Natural killer cell (primary cell): Measurements from ENCODE around the gene MACF1. TPM values are rescaled to one million over a fixed set of nuclear protein-coding genes. Genes with fewer than 3 reads are reported as not detected.

Source experiments
- ATAC-seq, 3 donors: fragments of 150-1000 bp in 2 of 3; fragments of 200-7000 bp in 1 of 3; cut with Tn5 transposase; 1 replicate in 1 of 3; 2 replicates in 2 of 3; pipeline ENCODE4 v1.10.0; 2021; ENCODE audit warnings: mild to moderate bottlenecking in 2 of 3, moderate library complexity in 2 of 3
- DNase-seq, 2 donors: peaks; one replicate each; pipeline versions ENCODE4 v3.0.0 to v3.0.0-alpha.2; 2013 to 2021; ENCODE audit warnings: mixed read lengths in 1 of 2
- H3K27ac ChIP-seq: one replicate; pipeline ENCODE4 v1.5.1; 2013; ENCODE audit warnings: mild to moderate bottlenecking, low read length
- H3K27me3 ChIP-seq: one replicate; pipeline ENCODE4 v1.6.1; 2013; ENCODE audit warnings: low read length; ENCODE audit not compliant: control insufficient read depth, insufficient read depth
- H3K36me3 ChIP-seq: one replicate; pipeline ENCODE4 v1.6.1; 2013; ENCODE audit warnings: low read length; ENCODE audit not compliant: control insufficient read depth, insufficient read depth
- H3K4me1 ChIP-seq: one replicate; pipeline ENCODE4 v1.6.1; 2013; ENCODE audit warnings: low read length; ENCODE audit not compliant: control insufficient read depth, insufficient read depth
- H3K4me3 ChIP-seq: one replicate; pipeline ENCODE4 v1.5.1; 2013; ENCODE audit warnings: low read length
- H3K9me3 ChIP-seq: one replicate; pipeline ENCODE4 v1.6.1; 2013; ENCODE audit warnings: low read length; ENCODE audit not compliant: control insufficient read depth, insufficient read depth
- H3K27ac Mint-ChIP-seq, 2 donors: one replicate each; pipeline ENCODE4 v1.8.0; 2022; ENCODE audit warnings: mild to moderate bottlenecking in 2 of 2, mixed read lengths in 2 of 2, moderate library complexity in 1 of 2
- H3K27me3 Mint-ChIP-seq, 2 donors: one replicate each; pipeline ENCODE4 v1.8.0; 2022; ENCODE audit warnings: low read depth in 2 of 2, mixed read lengths in 2 of 2
- H3K36me3 Mint-ChIP-seq: one replicate; pipeline ENCODE4 v1.8.0; 2022; ENCODE audit warnings: mixed read lengths
- H3K4me1 Mint-ChIP-seq, 2 donors: one replicate each; pipeline ENCODE4 v1.8.0; 2022; ENCODE audit warnings: mixed read lengths in 2 of 2
- H3K4me3 Mint-ChIP-seq: one replicate; pipeline ENCODE4 v1.8.0; 2022; ENCODE audit warnings: mild to moderate bottlenecking, moderate library complexity, mixed read lengths
- H3K9me3 Mint-ChIP-seq, 2 donors: one replicate each; pipeline ENCODE4 v1.8.0; 2022; ENCODE audit warnings: mixed read lengths in 2 of 2
- WGBS: methylation state at CpG from one replicate; pipeline ENCODE4 v1.1.7; 2013; ENCODE audit warnings: missing lambda C conversion rate; ENCODE audit not compliant: insufficient coverage; 5-methylcytosine and 5-hydroxymethylcytosine counted together
- intact Hi-C: fragments of 100-400 bp; cut with micrococcal nuclease; formaldehyde crosslinking; loops from one replicate; pipeline ENCODE4 v1.14.2; 2022
- total RNA-seq, 4 donors: library from RNA; stranded (reverse); fragments of 120-200 nt in 1 of 4; gene quantifications; one replicate each; pipeline versions ENCODE4 v1.2.3 to v1.2.4, GENCODE V29; 2013 to 2022
- TF ChIP-seq, protein P1 (sequence below): fragments of 200-600 bp; IDR thresholded peaks from one replicate; pipeline ENCODE4 v1.8.0; 2022; ENCODE audit warnings: antibody characterized with exemption

Gene MACF1
- total RNA-seq, 3 donors from 2014 or later (not counting 1 experiment from before 2014, with no cell fraction given), result 752 to 811 (median 752) TPM

DNA sequence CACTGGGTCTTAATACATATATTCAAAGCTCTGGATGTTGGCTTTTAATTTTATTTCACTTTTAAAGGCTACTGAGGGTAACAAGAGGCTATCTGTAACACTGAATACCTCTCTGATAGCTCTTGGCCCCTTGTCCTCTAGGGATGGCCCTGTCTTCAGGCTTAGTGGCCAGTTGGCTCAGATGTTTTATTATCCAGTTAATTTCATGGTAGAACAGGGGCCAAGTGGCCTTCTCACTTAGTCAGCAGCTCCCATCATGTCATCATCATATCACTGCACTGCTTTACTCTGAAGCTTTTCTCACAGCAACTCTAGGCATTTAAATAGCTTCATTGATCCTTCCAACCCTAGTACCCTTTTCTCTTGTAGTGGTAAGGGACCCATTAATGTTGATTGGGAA is 40.2 kb upstream of the MACF1 start:
- DNase-seq, result no peak
- intact Hi-C loops, result no loop called here
- no peaks in the 10 kb centered on the region for H3K36me3 Mint-ChIP-seq

GRCh38 chr1:39165049-39165448 is 39.4 kb upstream of the MACF1 start:
- Histone ChIP-seq H3K36me3 (no peaks in the 10 kb centered on the region), H3K4me3 (no peak overlapping the region), H3K27ac (no peak overlapping the region), H3K9me3 (no peaks in the 10 kb centered on the region), H3K27me3 (no peaks in the 10 kb centered on the region), H3K4me1 (no peaks in the 10 kb centered on the region)
- Mint-ChIP-seq H3K4me3 (no peak overlapping the region), H3K4me1 (no peaks in the 10 kb centered on the region), H3K36me3 (no peaks in the 10 kb centered on the region), H3K27ac (no peak overlapping the region), H3K27me3 (no peaks in the 10 kb centered on the region), H3K9me3 (no peaks in the 10 kb centered on the region)
- TF ChIP-seq, protein P1, sequence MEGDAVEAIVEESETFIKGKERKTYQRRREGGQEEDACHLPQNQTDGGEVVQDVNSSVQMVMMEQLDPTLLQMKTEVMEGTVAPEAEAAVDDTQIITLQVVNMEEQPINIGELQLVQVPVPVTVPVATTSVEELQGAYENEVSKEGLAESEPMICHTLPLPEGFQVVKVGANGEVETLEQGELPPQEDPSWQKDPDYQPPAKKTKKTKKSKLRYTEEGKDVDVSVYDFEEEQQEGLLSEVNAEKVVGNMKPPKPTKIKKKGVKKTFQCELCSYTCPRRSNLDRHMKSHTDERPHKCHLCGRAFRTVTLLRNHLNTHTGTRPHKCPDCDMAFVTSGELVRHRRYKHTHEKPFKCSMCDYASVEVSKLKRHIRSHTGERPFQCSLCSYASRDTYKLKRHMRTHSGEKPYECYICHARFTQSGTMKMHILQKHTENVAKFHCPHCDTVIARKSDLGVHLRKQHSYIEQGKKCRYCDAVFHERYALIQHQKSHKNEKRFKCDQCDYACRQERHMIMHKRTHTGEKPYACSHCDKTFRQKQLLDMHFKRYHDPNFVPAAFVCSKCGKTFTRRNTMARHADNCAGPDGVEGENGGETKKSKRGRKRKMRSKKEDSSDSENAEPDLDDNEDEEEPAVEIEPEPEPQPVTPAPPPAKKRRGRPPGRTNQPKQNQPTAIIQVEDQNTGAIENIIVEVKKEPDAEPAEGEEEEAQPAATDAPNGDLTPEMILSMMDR, result no peak
- 96% methylated on average over 2 of the region's 2 CpGs for WGBS
- intact Hi-C loops, result no loop called here
- ATAC-seq (no peak), DNase-seq (no peak)

More for the DNA sequence above, 40.2 kb upstream of the MACF1 start:
- no peaks in the 10 kb centered on the region for H3K9me3 ChIP-seq
- no peaks in the 10 kb centered on the region for H3K27me3 Mint-ChIP-seq
- no peak for ATAC-seq
- no peaks in the 10 kb centered on the region for H3K27me3 ChIP-seq
- no peak overlapping the region for H3K4me3 ChIP-seq
- no peak overlapping the region for H3K27ac Mint-ChIP-seq
- no peaks in the 10 kb centered on the region for H3K4me1 Mint-ChIP-seq
- no peaks in the 10 kb centered on the region for H3K9me3 Mint-ChIP-seq
- no peak overlapping the region for H3K4me3 Mint-ChIP-seq
- H3K4me1 ChIP-seq, result no peaks in the 10 kb centered on the region
- no peaks in the 10 kb centered on the region for H3K36me3 ChIP-seq
- TF ChIP-seq, protein P1, result no peak
- no peak overlapping the region for H3K27ac ChIP-seq

- intact Hi-C loops, result no loop called here
- no peak overlapping the region for H3K4me3 Mint-ChIP-seq
- Histone ChIP-seq H3K27ac (no peak overlapping the region), H3K36me3 (no peaks in the 10 kb centered on the region), H3K27me3 (no peaks in the 10 kb centered on the region), H3K4me1 (no peaks in the 10 kb centered on the region), H3K9me3 (no peaks in the 10 kb centered on the region), H3K4me3 (no peak overlapping the region)
- no peak overlapping the region for H3K27ac Mint-ChIP-seq
- H3K27me3 Mint-ChIP-seq, result no peaks in the 10 kb centered on the region
- WGBS, result no CpG with 5 or more reads among the region's 1 CpG
- H3K36me3 Mint-ChIP-seq, result no peaks in the 10 kb centered on the region
- no peaks in the 10 kb centered on the region for H3K9me3 Mint-ChIP-seq
- ATAC-seq (no peak), DNase-seq (no peak)
- TF ChIP-seq, protein P1, result no peak
- H3K4me1 Mint-ChIP-seq, result no peaks in the 10 kb centered on the region
Measured at GRCh38 chr1:39165488-39165887, 39.0 kb upstream of the MACF1 start.

GRCh38 chr1:39167632-39168209 is 36.8 kb upstream of the MACF1 start:
- no peak for ATAC-seq
- WGBS, result 66% methylated on average over 2 of the region's 5 CpGs
- no peak overlapping the region for H3K27ac ChIP-seq
- H3K36me3 Mint-ChIP-seq, result no peaks in the 10 kb centered on the region
- no peaks in the 10 kb centered on the region for H3K4me1 Mint-ChIP-seq
- no peaks in the 10 kb centered on the region for H3K9me3 Mint-ChIP-seq
- no peaks in the 10 kb centered on the region for H3K27me3 ChIP-seq
- H3K9me3 ChIP-seq, result no peaks in the 10 kb centered on the region
- H3K27ac Mint-ChIP-seq, result no peak overlapping the region
- TF ChIP-seq, protein P1, result no peak
- no peaks in the 10 kb centered on the region for H3K36me3 ChIP-seq
- H3K4me3 ChIP-seq, result no peak overlapping the region
- no peaks in the 10 kb centered on the region for H3K27me3 Mint-ChIP-seq
- no peak for DNase-seq
- intact Hi-C loops, result no loop called here
- no peak overlapping the region for H3K4me3 Mint-ChIP-seq
- H3K4me1 ChIP-seq, result no peaks in the 10 kb centered on the region
